HepG2 (cell line): Measurements from ENCODE around the gene TRAF4. TPM values are rescaled to one million over a fixed set of nuclear protein-coding genes. Genes with fewer than 3 reads are reported as not detected.
A peak's percentile ranks its signal among the peaks of the same experiment; 100 is the strongest.

Experiments used
- ATF7 ChIP-seq, 2 experiments: fragments of 450-650 bp in 1 of 2; sonication (generic) in 1 of 2; formaldehyde crosslinking in 1 of 2; IDR thresholded peaks; 2 replicates each; pipeline versions ENCODE4 v1.4.0 to v1.6.1; 2016 to 2020; ENCODE audit warnings: antibody characterized with exemption in 1 of 2, mild to moderate bottlenecking in 1 of 2, missing genetic modification reagents in 1 of 2
- CBX2 ChIP-seq, 2 experiments: fragments of 200-600 bp in 1 of 2; sonication (generic); formaldehyde crosslinking in 1 of 2; IDR thresholded peaks; 2 replicates each; pipeline versions ENCODE4 v1.7.0 to v1.8.1; 2018 to 2022; ENCODE audit warnings: low read depth in 2 of 2, low read length in 1 of 2, mild to moderate bottlenecking in 1 of 2, missing genetic modification reagents in 1 of 2
- CCDC6 ChIP-seq: sonication (generic); formaldehyde crosslinking; IDR thresholded peaks from 2 replicates; pipeline ENCODE4 v1.8.1; 2022; ENCODE audit warnings: mild to moderate bottlenecking, missing genetic modification reagents, moderate library complexity
- CEBPG ChIP-seq: IDR thresholded peaks from 2 replicates; pipeline ENCODE4 v1.6.1; 2016
- ELF4 ChIP-seq: sonication (generic); formaldehyde crosslinking; IDR thresholded peaks from 2 replicates; pipeline ENCODE4 v1.5.0; 2020; ENCODE audit warnings: missing genetic modification reagents, mild to moderate bottlenecking, moderate library complexity, borderline replicate concordance
- ETV5 ChIP-seq: IDR thresholded peaks from 2 replicates; pipeline ENCODE4 v1.6.1; 2018; ENCODE audit warnings: missing biosample characterization, missing genetic modification reagents, inconsistent platforms, borderline replicate concordance
- HINFP ChIP-seq: sonication (generic); formaldehyde crosslinking; IDR thresholded peaks from 2 replicates; pipeline ENCODE4 v1.4.0; 2020; ENCODE audit warnings: low read depth, mild to moderate bottlenecking, missing genetic modification reagents
- MAFG ChIP-seq: sonication (generic); formaldehyde crosslinking; IDR thresholded peaks from 2 replicates; pipeline ENCODE4 v1.5.1; 2020; ENCODE audit warnings: mild to moderate bottlenecking, missing genetic modification reagents
- PAXIP1 ChIP-seq: sonication (generic); formaldehyde crosslinking; conservative IDR thresholded peaks from 2 replicates; pipeline ENCODE4 v1.4.0; 2020; ENCODE audit warnings: mild to moderate bottlenecking, missing genetic modification reagents, moderate library complexity
- RERE ChIP-seq: IDR thresholded peaks from 2 replicates; pipeline ENCODE4 v1.6.1; 2016; ENCODE audit warnings: low read depth, missing genetic modification reagents, missing compliant biosample characterization
- SMYD3 ChIP-seq: sonication (generic); formaldehyde crosslinking; IDR thresholded peaks from 2 replicates; pipeline ENCODE4 v1.8.1; 2023; ENCODE audit warnings: mild to moderate bottlenecking, missing genetic modification reagents
- TAF1 ChIP-seq: sonication (generic); formaldehyde crosslinking; IDR thresholded peaks from 2 replicates; pipeline ENCODE4 v1.4.0; 2020; ENCODE audit warnings: missing genetic modification reagents
- ZEB1 ChIP-seq: IDR thresholded peaks from 2 replicates; pipeline ENCODE4 v1.6.1; 2012; ENCODE audit warnings: mild to moderate bottlenecking, low read depth, inconsistent platforms; ENCODE audit not compliant: insufficient replicate concordance
- ZNF644 ChIP-seq: IDR thresholded peaks from 2 replicates; pipeline ENCODE4 v1.6.1; 2016; ENCODE audit warnings: low read depth
- polyA plus RNA-seq, 8 experiments: library from polyadenylated mRNA; depleted of rRNA in 3 of 8; stranded (reverse) in 7 of 8; unstranded in 1 of 8; fragments of >200 nt; fragmentation: Illumina TruSeq in 4 of 8; extraction: Trizol in 4 of 8; gene quantifications; 2 replicates each; pipeline versions ENCODE4 v1.2.1 to v1.2.3, GENCODE V29; 2011 to 2016; ENCODE audit warnings: low read depth in 4 of 8, missing spikeins in 1 of 8, mixed read lengths in 1 of 8; ENCODE audit not compliant: insufficient read depth in 1 of 8
- total RNA-seq, 5 experiments: library from RNA; depleted of rRNA; stranded (reverse); fragments of >200 nt; fragmentation: Illumina TruSeq; extraction: Trizol; gene quantifications; 2 replicates each; pipeline ENCODE4 v1.2.3, GENCODE V29; 2016; ENCODE audit warnings: low read depth in 1 of 5
- TF ChIP-seq, protein P1 (sequence below): IDR thresholded peaks from 2 replicates; pipeline ENCODE4 v1.6.1; 2016; ENCODE audit warnings: missing compliant biosample characterization, missing genetic modification reagents, borderline replicate concordance

The TRAF4 gene
- total and polyA plus RNA-seq, 2 of the 13 experiments (the other 11 are each of a cell fraction or from before 2014, with no cell fraction given): 86.0 to 89.9 TPM

DNA sequence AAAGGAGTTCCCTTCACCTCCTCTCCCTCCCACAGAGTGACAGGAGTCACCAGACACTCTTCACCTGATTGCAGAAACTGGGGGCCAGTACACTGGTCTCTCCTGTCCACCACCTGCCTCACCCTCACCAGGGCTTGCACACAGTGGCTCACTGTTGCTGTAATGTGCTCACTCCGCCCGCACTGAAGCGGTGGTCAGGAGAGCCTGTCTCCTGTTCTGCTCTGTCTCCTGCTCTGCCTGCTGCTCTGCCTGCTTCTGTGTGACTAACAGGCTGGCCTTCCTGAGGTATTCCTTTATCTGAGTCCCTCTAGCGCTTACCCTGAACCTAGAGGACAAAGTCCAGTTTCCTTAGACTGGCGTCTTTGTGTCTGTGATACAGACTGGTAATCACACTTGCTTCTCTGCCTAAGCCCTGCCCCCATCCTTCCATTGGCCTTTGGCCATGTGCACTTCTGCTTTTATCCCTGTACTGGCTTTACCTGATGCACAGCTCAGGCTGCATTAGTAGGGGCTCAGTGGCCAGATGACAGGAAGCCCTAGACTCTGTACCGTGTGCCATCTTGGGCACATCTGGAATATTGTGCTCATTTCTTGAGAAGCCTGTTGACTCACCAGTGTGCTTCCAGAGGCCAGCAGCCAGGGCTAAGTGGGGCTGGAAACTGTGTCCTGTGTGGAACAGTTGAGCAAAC is 45.4 kb upstream of the TRAF4 start (continued):
- TF ChIP-seq PAXIP1 (CRISPR knock-in tag): peak; percentile 97
- peak; percentile 77 for TF ChIP-seq TAF1 (CRISPR knock-in tag)
- TF ChIP-seq CBX2 (IDR thresholded peaks at IDR 0.05; ENCODE audit: low read depth, low read length): no peak
- TF ChIP-seq CBX2 (CRISPR knock-in tag; IDR thresholded peaks at IDR 0.05; ENCODE audit: low read depth): no peak
- TF ChIP-seq ETV5 (CRISPR knock-in tag): peak; percentile 76; the same call in 1 of the 2 replicates
- TF ChIP-seq SMYD3 (CRISPR knock-in tag): peak; percentile 87
- TF ChIP-seq RERE (CRISPR knock-in tag): peak; percentile 31; the same call in 1 of the 2 replicates
- TF ChIP-seq, protein P1, sequence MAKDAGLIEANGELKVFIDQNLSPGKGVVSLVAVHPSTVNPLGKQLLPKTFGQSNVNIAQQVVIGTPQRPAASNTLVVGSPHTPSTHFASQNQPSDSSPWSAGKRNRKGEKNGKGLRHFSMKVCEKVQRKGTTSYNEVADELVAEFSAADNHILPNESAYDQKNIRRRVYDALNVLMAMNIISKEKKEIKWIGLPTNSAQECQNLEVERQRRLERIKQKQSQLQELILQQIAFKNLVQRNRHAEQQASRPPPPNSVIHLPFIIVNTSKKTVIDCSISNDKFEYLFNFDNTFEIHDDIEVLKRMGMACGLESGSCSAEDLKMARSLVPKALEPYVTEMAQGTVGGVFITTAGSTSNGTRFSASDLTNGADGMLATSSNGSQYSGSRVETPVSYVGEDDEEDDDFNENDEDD (CRISPR knock-in tag): peak; percentile 66
- TF ChIP-seq ZEB1: no peak
- no peak for TF ChIP-seq ELF4 (CRISPR knock-in tag)
- peak; percentile 77; the same call in 1 of the 2 replicates for TF ChIP-seq HINFP (CRISPR knock-in tag)
- no peak for TF ChIP-seq ATF7 (IDR thresholded peaks at IDR 0.05)
- TF ChIP-seq ATF7 (CRISPR knock-in tag; IDR thresholded peaks at IDR 0.05): no peak; the same call in 1 of the 2 replicates
- no peak for TF ChIP-seq MAFG
- TF ChIP-seq ZNF644 (CRISPR knock-in tag): peak; percentile 37
- TF ChIP-seq CEBPG (CRISPR knock-in tag): peak; percentile 58
- TF ChIP-seq CCDC6 (CRISPR knock-in tag): peak; percentile 48; the same call in 1 of the 2 replicates
